Pancreas (tissue), 10 donors: ENCODE results near the gene COL28A1. TPM values are rescaled to one million over a fixed set of nuclear protein-coding genes. Genes with fewer than 3 reads are reported as not detected.

Experiments
- ATAC-seq, 4 donors: fragments of 200-7000 bp; cut with Tn5 transposase; one replicate each; pipeline versions ENCODE4 v1.8.0 to v1.9.1; 2020; ENCODE audit warnings: mild to moderate bottlenecking in 4 of 4, moderate library complexity in 4 of 4
- DNase-seq, 6 donors: peaks; one replicate each; pipeline ENCODE4 v3.0.0-alpha.2; 2020
- FAIRE-seq: peaks from 2 replicates; lab custom pipeline; 2012; peaks lifted over from hg19 to GRCh38; lab: Jason Lieb, UNC
- H3K27ac ChIP-seq, 4 donors: fragments of 200-600 bp; sonication (generic); 1 replicate in 3 of 4; 2 replicates in 1 of 4; pipeline versions ENCODE4 v1.5.0 to v1.8.0; 2020
- H3K27me3 ChIP-seq, 4 donors: fragments of 200-600 bp; one replicate each; pipeline ENCODE4 v1.8.0; 2021
- H3K36me3 ChIP-seq, 3 donors: fragments of 200-600 bp; sonication (generic) in 1 of 3; one replicate each; pipeline versions ENCODE4 v1.5.0 to v1.8.0; 2020 to 2021
- H3K4me1 ChIP-seq, 3 donors: fragments of 200-600 bp; one replicate each; pipeline ENCODE4 v1.8.0; 2021
- H3K4me3 ChIP-seq, 4 donors: fragments of 200-600 bp; sonication (generic) in 2 of 4; one replicate each; pipeline versions ENCODE4 v1.5.0 to v1.8.0; 2020 to 2021
- H3K9me3 ChIP-seq, 4 donors: fragments of 200-600 bp; one replicate each; pipeline ENCODE4 v1.8.0; 2021
- CTCF ChIP-seq, 4 donors: fragments of 200-600 bp; sonication (generic) in 3 of 4; IDR thresholded peaks; one replicate each; pipeline versions ENCODE4 v1.5.0 to v1.8.0; 2021; ENCODE audit warnings: antibody characterized with exemption in 4 of 4
- WGBS, 2 donors: extraction: QIAGEN DNeasy Blood & Tissue Kit; methylation state at CpG; one replicate each; pipeline ENCODE4 v1.1.7; 2013; 5-methylcytosine and 5-hydroxymethylcytosine counted together
- intact Hi-C, 3 donors: fragments of 100-400 bp; cut with DNase I; formaldehyde crosslinking; loops; one replicate each; pipeline versions ENCODE4 v1.11.1 to v1.14.2; 2022
- polyA plus RNA-seq, 2 donors: library from polyadenylated mRNA; stranded (reverse); fragments of 200-250 nt; gene quantifications; one replicate each; pipeline ENCODE4 v1.2.3, GENCODE V29; 2013
- total RNA-seq, 6 donors: library from RNA; stranded (reverse); fragmentation: NEBNext Ultra II Directional in 4 of 6; extraction: Animal tissue kit (Norgen Biotek cat#: 25700) in 4 of 6; gene quantifications; one replicate each; pipeline versions ENCODE4 v1.2.1 to v1.2.4, GENCODE V29; 2021 to 2023
- donor health status: healthy with polysubstance abuse.
- donor health status: DM: no; HTN: no; CAD: no; lungs with moderate emphysema.
- donor health status: DM: no; HTN: no; CAD: no.
- donor health status: control.
- donor health status: control.
- donor health status: Bipolar disorder and iron deficiency.
- donor health status: DM: yes; HTN: yes; CAD: no.
- donor health status: DM: no; HTN: no; CAD: no.
- donor health status: DM: no; HTN: no; CAD: no.
- donor health status: DM: yes; HTN: yes; CAD: no.

Gene COL28A1
- total and polyA plus RNA-seq, 8 donors: 0.84 to 14.4 (median 3.5) TPM

- 91 to 93% methylated on average over 2 of the region's 2 CpGs for WGBS, 2 donors
- FAIRE-seq (no peak), ATAC-seq (no peak), DNase-seq (no peak)
- no peaks in the 10 kb centered on the region for H3K36me3 ChIP-seq
- H3K4me1 ChIP-seq: no peaks in the 10 kb centered on the region
- no peaks in the 10 kb centered on the region for H3K9me3 ChIP-seq
- no peaks in the 10 kb centered on the region for H3K27me3 ChIP-seq
- no peak overlapping the region for H3K27ac ChIP-seq
- intact Hi-C loops: no loop called here
- H3K4me3 ChIP-seq: no peak overlapping the region
- TF ChIP-seq CTCF (IDR thresholded peaks at IDR 0.05): no peak
Measured at GRCh38 chr7:7385421-7385820, 150.3 kb downstream of the COL28A1 start.

GRCh38 chr7:7384228-7384627 lies 151.4 kb downstream of the COL28A1 start:
- H3K27ac ChIP-seq: no peak overlapping the region
- FAIRE-seq: no peak
- intact Hi-C loops: no loop called here

GRCh38 chr7:7375538-7375937 lies 160.1 kb downstream of the COL28A1 start:
- H3K36me3 ChIP-seq: no peaks in the 10 kb centered on the region
- no peaks in the 10 kb centered on the region for H3K9me3 ChIP-seq
- no peaks in the 10 kb centered on the region for H3K27me3 ChIP-seq
- peaks cover 0 to 5% (median 3%) of the 10 kb centered on the region in 3 donors for H3K4me1 ChIP-seq
- no peak overlapping the region for H3K27ac ChIP-seq
- H3K4me3 ChIP-seq: no peak overlapping the region
- TF ChIP-seq CTCF (IDR thresholded peaks at IDR 0.05): no peak
- WGBS, 2 donors: 35 to 40% methylated on average over 4 of the region's 4 CpGs
- no peak for DNase-seq
- no peak for FAIRE-seq
- intact Hi-C loops: no loop called here
- peak in 3 of 4 donors; percentile 38 to 77 (median 63) for ATAC-seq

More at GRCh38 chr7:7384228-7384627, 151.4 kb downstream of the COL28A1 start:
- ATAC-seq: no peak
- Histone ChIP-seq H3K9me3 (no peaks in the 10 kb centered on the region), H3K36me3 (no peaks in the 10 kb centered on the region), H3K4me1 (no peaks in the 10 kb centered on the region), H3K27me3 (no peaks in the 10 kb centered on the region), H3K4me3 (no peak overlapping the region)
- DNase-seq: no peak
- TF ChIP-seq CTCF (IDR thresholded peaks at IDR 0.05): no peak

DNA sequence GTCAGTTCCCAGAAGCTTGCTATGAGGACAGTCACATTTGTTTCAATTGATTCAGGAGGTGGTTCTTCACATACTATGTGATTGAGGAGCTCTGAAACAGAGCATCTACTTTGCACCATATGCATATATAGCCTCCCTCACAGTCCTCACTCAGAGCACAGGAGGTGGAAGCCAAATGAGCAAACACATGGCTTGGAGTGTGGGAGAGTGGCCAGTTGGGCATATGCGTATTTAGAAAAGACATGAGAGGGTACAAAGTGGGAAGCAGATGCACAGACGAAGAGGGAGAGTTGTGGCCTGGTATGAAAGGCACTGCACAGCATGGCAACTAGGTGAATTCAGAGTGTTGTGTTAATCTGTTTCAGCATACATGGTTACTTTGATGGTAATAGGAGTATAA lies 165.6 kb downstream of the COL28A1 start:
- H3K4me1 ChIP-seq: peaks cover 0 to under 1% (median 0%) of the 10 kb centered on the region in 3 donors
- no peaks in the 10 kb centered on the region for H3K9me3 ChIP-seq
- FAIRE-seq: no peak
- H3K36me3 ChIP-seq: no peaks in the 10 kb centered on the region
- H3K27ac ChIP-seq: no peak overlapping the region
- no peaks in the 10 kb centered on the region for H3K27me3 ChIP-seq
- intact Hi-C loops: no loop called here
- ATAC-seq: peak in 1 of 4 donors; percentile 50
- TF ChIP-seq CTCF (IDR thresholded peaks at IDR 0.05): no peak
- no peak for DNase-seq
- WGBS, 2 donors: 33 to 38% methylated on average over 2 of the region's 2 CpGs
- H3K4me3 ChIP-seq: no peak overlapping the region

DNA sequence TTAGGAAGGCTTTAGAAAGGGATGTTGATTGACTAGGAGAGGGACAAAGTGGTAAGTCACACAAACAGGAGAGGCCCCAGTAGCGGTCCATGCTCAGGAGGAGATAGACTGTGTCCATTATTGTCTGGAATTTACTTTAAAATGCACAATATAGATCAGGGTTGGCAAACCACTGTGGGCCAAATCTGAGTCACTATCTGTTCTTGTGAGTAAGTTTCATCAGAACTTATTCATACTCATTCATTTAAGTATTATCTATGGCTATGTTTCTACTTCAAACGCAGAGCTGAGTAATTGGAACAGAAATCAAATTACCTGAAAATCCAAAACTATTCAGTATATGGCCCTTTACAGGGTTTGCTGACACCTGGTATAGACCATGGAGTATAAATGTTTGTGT lies 166.5 kb downstream of the COL28A1 start:
- ATAC-seq (no peak), FAIRE-seq (no peak), DNase-seq (no peak)
- Histone ChIP-seq H3K4me3 (no peak overlapping the region), H3K27ac (no peak overlapping the region), H3K36me3 (no peaks in the 10 kb centered on the region), H3K4me1 (no peaks in the 10 kb centered on the region), H3K27me3 (no peaks in the 10 kb centered on the region), H3K9me3 (no peaks in the 10 kb centered on the region)
- TF ChIP-seq CTCF (IDR thresholded peaks at IDR 0.05): no peak
- intact Hi-C loops: no loop called here
- 94 to 98% methylated on average over 2 of the region's 2 CpGs for WGBS, 2 donors
